Effector memory CD4-positive, alpha-beta T cell (primary cell): ENCODE results near the gene SPTSSA.
"Not testable (repeated sequence)": the region's sequence is repeated elsewhere in the genome, so short reads cannot be mapped to it uniquely, and the experiment has no call there.

Experiments
- DNase-seq, 3 donors: peaks; one replicate each; pipeline ENCODE4 v3.0.0-alpha.2; 2020
- H3K27ac ChIP-seq: 2 replicates; pipeline ENCODE4 v1.7.0; 2013; ENCODE audit warnings: mild to moderate bottlenecking, low read length, moderate library complexity; ENCODE audit not compliant: insufficient read depth, poor library complexity, severe bottlenecking
- H3K27me3 ChIP-seq: replicated peaks from 2 replicates; pipeline ENCODE4 v1.7.0; 2013; ENCODE audit warnings: mild to moderate bottlenecking, low read length; ENCODE audit not compliant: insufficient read depth, control insufficient read depth, poor library complexity, severe bottlenecking
- H3K36me3 ChIP-seq: 2 replicates; pipeline ENCODE4 v1.7.0; 2013; ENCODE audit warnings: mild to moderate bottlenecking, low read length, moderate library complexity; ENCODE audit not compliant: control insufficient read depth, insufficient read depth
- H3K4me1 ChIP-seq: 2 replicates; pipeline ENCODE4 v1.7.0; 2013; ENCODE audit warnings: low read length, mild to moderate bottlenecking; ENCODE audit not compliant: control insufficient read depth, insufficient read depth, poor library complexity, severe bottlenecking
- H3K4me3 ChIP-seq: 2 replicates; pipeline ENCODE4 v1.7.0; 2013; ENCODE audit warnings: low read length, low read depth, mild to moderate bottlenecking; ENCODE audit not compliant: insufficient read depth, poor library complexity, severe bottlenecking
- H3K9me3 ChIP-seq: 2 replicates; pipeline ENCODE4 v1.7.0; 2013; ENCODE audit warnings: mild to moderate bottlenecking, low read length, moderate library complexity; ENCODE audit not compliant: control insufficient read depth
- total RNA-seq, 3 donors: gene quantifications; one replicate each; lab custom pipeline; 2026; lab: John Stamatoyannopoulos, UW

SPTSSA gene
- total RNA-seq, result 1.2 to 4.0 (median 2.4) reads per million in 3 donors

GRCh38 chr14:34462132-34462893 is at the start of gene SPTSSA:
TSS of gene SPTSSA (minus strand) at chr14:34462240. CDS start at chr14:34462207, 33 bp downstream.
- no peaks in the 10 kb centered on the region for H3K36me3 ChIP-seq
- peak within 1 kb of the TSS; percentile 58 for H3K4me3 ChIP-seq
- no peaks in the 10 kb centered on the region for H3K9me3 ChIP-seq
- DNase-seq, result peak; percentile 72 to 81 (median 75)
- peak within 1 kb of the TSS; percentile 50 for H3K27ac ChIP-seq
- H3K27me3 ChIP-seq, result no peaks in the 10 kb centered on the region
- peaks cover 7% of the 10 kb centered on the region for H3K4me1 ChIP-seq

GRCh38 chr14:34507884-34508283 is 45.8 kb upstream of the SPTSSA start:
- no peaks in the 10 kb centered on the region for H3K36me3 ChIP-seq
- H3K4me1 ChIP-seq, result no peaks in the 10 kb centered on the region
- H3K27ac ChIP-seq, result no peak overlapping the region
- no peak overlapping the region for H3K4me3 ChIP-seq
- H3K9me3 ChIP-seq, result no peaks in the 10 kb centered on the region
- no peak for DNase-seq
- no peaks in the 10 kb centered on the region for H3K27me3 ChIP-seq

GRCh38 chr14:34507459-34507858 is 45.4 kb upstream of the SPTSSA start:
- no peak overlapping the region for H3K27ac ChIP-seq
- H3K27me3 ChIP-seq, result no peaks in the 10 kb centered on the region
- H3K9me3 ChIP-seq, result no peaks in the 10 kb centered on the region
- no peak overlapping the region for H3K4me3 ChIP-seq
- no peak for DNase-seq
- H3K36me3 ChIP-seq, result no peaks in the 10 kb centered on the region
- H3K4me1 ChIP-seq, result no peaks in the 10 kb centered on the region

- H3K27me3 ChIP-seq, H3K4me3 ChIP-seq, H3K4me1 ChIP-seq, H3K36me3 ChIP-seq, DNase-seq, H3K9me3 ChIP-seq, H3K27ac ChIP-seq: not testable (repeated sequence)
These were observed 43.1 kb upstream of the SPTSSA start for GRCh38 chr14:34505124-34505491.

GRCh38 chr14:34504027-34504426 is 42.0 kb upstream of the SPTSSA start:
- not testable (repeated sequence) for H3K27me3 ChIP-seq, H3K36me3 ChIP-seq, DNase-seq

GRCh38 chr14:34502545-34503225 is 40.6 kb upstream of the SPTSSA start:
- no peaks in the 10 kb centered on the region for H3K9me3 ChIP-seq
- no peak overlapping the region for H3K4me3 ChIP-seq
- DNase-seq, result no peak
- H3K27me3 ChIP-seq, result no peaks in the 10 kb centered on the region
- H3K36me3 ChIP-seq, result no peaks in the 10 kb centered on the region
- H3K27ac ChIP-seq, result no peak overlapping the region
- no peaks in the 10 kb centered on the region for H3K4me1 ChIP-seq

More at GRCh38 chr14:34504027-34504426, 42.0 kb upstream of the SPTSSA start:
- not testable (repeated sequence) for H3K9me3 ChIP-seq, H3K27ac ChIP-seq, H3K4me3 ChIP-seq, H3K4me1 ChIP-seq

GRCh38 chr14:34502001-34502400 is 40.0 kb upstream of the SPTSSA start:
- Histone ChIP-seq H3K4me1 (no peaks in the 10 kb centered on the region), H3K36me3 (no peaks in the 10 kb centered on the region), H3K4me3 (no peak overlapping the region), H3K27ac (no peak overlapping the region), H3K27me3 (no peaks in the 10 kb centered on the region), H3K9me3 (no peaks in the 10 kb centered on the region)
- no peak for DNase-seq

GRCh38 chr14:34501004-34501580 is 39.1 kb upstream of the SPTSSA start:
- Histone ChIP-seq H3K27me3 (no peaks in the 10 kb centered on the region), H3K36me3 (no peaks in the 10 kb centered on the region), H3K9me3 (no peaks in the 10 kb centered on the region), H3K27ac (no peak overlapping the region), H3K4me1 (no peaks in the 10 kb centered on the region), H3K4me3 (no peak overlapping the region)
- no peak for DNase-seq

- Histone ChIP-seq H3K27me3 (no peaks in the 10 kb centered on the region), H3K4me1 (no peaks in the 10 kb centered on the region), H3K9me3 (no peaks in the 10 kb centered on the region), H3K36me3 (no peaks in the 10 kb centered on the region), H3K4me3 (no peak overlapping the region), H3K27ac (no peak overlapping the region)
- no peak for DNase-seq
These were observed 36.8 kb upstream of the SPTSSA start for GRCh38 chr14:34498684-34499412.
